HCT116 (cell line): ENCODE results near the gene EXOSC7. TPM values are rescaled to one million over a fixed set of nuclear protein-coding genes. Genes with fewer than 3 reads are reported as not detected.

Source experiments
- ATAC-seq: fragments of 200-7000 bp; cut with Tn5 transposase; 2 replicates; pipeline ENCODE4 v1.9.1; 2020; ENCODE audit warnings: mild to moderate bottlenecking, moderate library complexity
- BruUV-seq: library from RNA; stranded (reverse); fragments of 400-500 nt; replicated peaks from 2 replicates; lab custom pipeline; 2021; lab: Mats Ljungman, UMichigan
- CTCF ChIA-PET: fragments of 300-600 bp; sonication (Branson Sonifier 250); formaldehyde crosslinking; loops from one replicate; lab custom pipeline; 2021; ENCODE audit warnings: antibody characterized with exemption; lab: Charles Lee
- POLR2A ChIA-PET: fragments of 300-600, 350-600 bp; sonication (Branson Sonifier 250); formaldehyde crosslinking; loops from one replicate; lab custom pipeline; 2021; ENCODE audit warnings: antibody characterized with exemption; lab: Charles Lee
- RAD21 ChIA-PET, 2 experiments: fragments of 300-600 bp; sonication (Branson Sonifier 250); formaldehyde crosslinking; loops; one replicate each; lab custom pipeline; 2023; ENCODE audit warnings: low total read pairs in 2 of 2; ENCODE audit not compliant: uncharacterized antibody in 2 of 2, unreplicated experiment in 2 of 2, low non-redundant PET in 1 of 2; lab: Charles Lee
- DNase-seq: peaks from one replicate; pipeline ENCODE4 v3.0.0-alpha.2; 2010; ENCODE audit warnings: low read depth, low spot score
- H2AFZ ChIP-seq: fragments of 200-600 bp; shearing (Covaris generic), sonication (generic); 2 replicates; pipeline ENCODE4 v1.6.1; 2017; ENCODE audit warnings: low read depth, mixed run types, mixed read lengths, antibody characterized with exemption, low read length; ENCODE audit not compliant: poor library complexity, severe bottlenecking
- H3K27ac ChIP-seq: 2 replicates; pipeline ENCODE4 v1.5.1; 2012; ENCODE audit warnings: low read depth, low read length
- H3K27me3 ChIP-seq: fragments of 200-600 bp; sonication (generic); 2 replicates; pipeline ENCODE4 v1.6.1; 2016; ENCODE audit warnings: mixed run types, low read length, mixed read lengths; ENCODE audit not compliant: insufficient read depth
- H3K36me3 ChIP-seq, 2 experiments: fragments of 200-500 bp in 1 of 2; fragments of 200-600 bp in 1 of 2; sonication (Bioruptor generic) in 1 of 2; sonication (generic) in 1 of 2; 2 replicates each; pipeline versions ENCODE4 v1.5.1 to v1.6.1; 2014 to 2016; ENCODE audit warnings: low read length in 2 of 2, inconsistent platforms in 1 of 2, mixed read lengths in 1 of 2, mixed run types in 1 of 2; ENCODE audit not compliant: insufficient read depth in 2 of 2, control insufficient read depth in 1 of 2
- H3K4me1 ChIP-seq, 2 experiments: fragments of 200-600 bp in 1 of 2; sonication (generic) in 1 of 2; 2 replicates each; pipeline versions ENCODE4 v1.5.1 to v1.6.1; 2012 to 2017; ENCODE audit warnings: low read length in 2 of 2, inconsistent platforms in 1 of 2, mild to moderate bottlenecking in 1 of 2, mixed read lengths in 1 of 2, mixed run types in 1 of 2, moderate library complexity in 1 of 2; ENCODE audit not compliant: insufficient read depth in 2 of 2, control insufficient read depth in 1 of 2
- H3K4me2 ChIP-seq: fragments of 200-600 bp; sonication (generic); 2 replicates; pipeline ENCODE4 v1.6.1; 2017; ENCODE audit warnings: mixed run types, low read length, mixed read lengths
- H3K4me3 ChIP-seq, 2 experiments: fragments of 200-600 bp in 1 of 2; sonication (generic) in 1 of 2; replicated peaks in 1 of 2; 2 replicates each; pipeline ENCODE4 v1.5.1; 2011 to 2016; ENCODE audit warnings: low read length in 2 of 2, control low read depth in 1 of 2, low read depth in 1 of 2, mild to moderate bottlenecking in 1 of 2, mixed read lengths in 1 of 2, mixed run types in 1 of 2
- H3K79me2 ChIP-seq: fragments of 200-600 bp; sonication (generic); 2 replicates; pipeline ENCODE4 v1.6.1; 2017; ENCODE audit warnings: mild to moderate bottlenecking, mixed run types, low read length, moderate library complexity, mixed read lengths; ENCODE audit not compliant: insufficient read depth
- H3K9ac ChIP-seq: fragments of 200-600 bp; sonication (generic); 2 replicates; pipeline ENCODE4 v1.6.1; 2016; ENCODE audit warnings: low read length, mixed read lengths
- H3K9me2 ChIP-seq: fragments of 200-600 bp; sonication (generic), shearing (Covaris generic); 2 replicates; pipeline ENCODE4 v1.6.1; 2017; ENCODE audit warnings: mixed run types, mild to moderate bottlenecking, moderate library complexity; ENCODE audit not compliant: insufficient read depth
- H3K9me3 ChIP-seq, 2 experiments: fragments of 200-500 bp in 1 of 2; fragments of 200-600 bp in 1 of 2; sonication (Bioruptor generic) in 1 of 2; sonication (generic) in 1 of 2; 2 replicates each; pipeline ENCODE4 v1.6.1; 2014 to 2017; ENCODE audit warnings: low read length in 2 of 2, mixed read lengths in 2 of 2, inconsistent platforms in 1 of 2, low read depth in 1 of 2, mild to moderate bottlenecking in 1 of 2, mixed run types in 1 of 2, moderate library complexity in 1 of 2; ENCODE audit not compliant: control insufficient read depth in 1 of 2, insufficient read depth in 1 of 2
- H4K20me1 ChIP-seq: fragments of 200-600 bp; sonication (generic), shearing (Covaris generic); 2 replicates; pipeline ENCODE4 v1.6.1; 2017; ENCODE audit warnings: mixed run types, mild to moderate bottlenecking, moderate library complexity; ENCODE audit not compliant: insufficient read depth
- ATF3 ChIP-seq: IDR thresholded peaks from 2 replicates; pipeline ENCODE4 v1.6.1; 2012
- CBX3 ChIP-seq: IDR thresholded peaks from 2 replicates; pipeline ENCODE4 v1.6.1; 2012; ENCODE audit warnings: low read depth
- CEBPB ChIP-seq: IDR thresholded peaks from 2 replicates; pipeline ENCODE4 v1.6.1; 2012; ENCODE audit warnings: low read depth
- CTCF ChIP-seq, 3 experiments: fragments of 200-600 bp in 1 of 3; sonication (generic) in 1 of 3; IDR thresholded peaks in 2 of 3; conservative IDR thresholded peaks in 1 of 3; 2 replicates each; pipeline ENCODE4 v1.5.1; 2012 to 2017; ENCODE audit warnings: low read depth in 2 of 3, low read length in 2 of 3, antibody characterized with exemption in 1 of 3, borderline replicate concordance in 1 of 3, control low read depth in 1 of 3, mild to moderate bottlenecking in 1 of 3, mixed read lengths in 1 of 3, mixed run types in 1 of 3, moderate library complexity in 1 of 3; ENCODE audit not compliant: insufficient read depth in 1 of 3
- EGR1 ChIP-seq: IDR thresholded peaks from 2 replicates; pipeline ENCODE4 v1.6.1; 2012; ENCODE audit warnings: low read depth
- FOSL1 ChIP-seq: IDR thresholded peaks from 2 replicates; pipeline ENCODE4 v1.6.1; 2012; ENCODE audit warnings: low read depth
- MAX ChIP-seq: IDR thresholded peaks from 2 replicates; pipeline ENCODE4 v1.6.1; 2012
- POLR2A ChIP-seq: IDR thresholded peaks from 2 replicates; pipeline ENCODE4 v1.7.0; 2011; ENCODE audit warnings: borderline replicate concordance; ENCODE audit not compliant: insufficient read depth, insufficient read length; ENCODE audit errors: extremely low read depth
- SIN3A ChIP-seq: IDR thresholded peaks from 2 replicates; pipeline ENCODE4 v1.6.1; 2012; ENCODE audit warnings: low read depth
- SP1 ChIP-seq: IDR thresholded peaks from 2 replicates; pipeline ENCODE4 v1.6.1; 2012; ENCODE audit warnings: low read depth
- YY1 ChIP-seq: IDR thresholded peaks from 2 replicates; pipeline ENCODE4 v1.6.1; 2011; ENCODE audit warnings: low read length, low read depth, moderate library complexity, mild to moderate bottlenecking; ENCODE audit not compliant: insufficient replicate concordance; ENCODE audit errors: extremely low read depth
- ZFX ChIP-seq: fragments of 450-650 bp; IDR thresholded peaks from 2 replicates; pipeline ENCODE4 v1.6.1; 2017
- ZNF274 ChIP-seq: fragments of 200-500 bp; sonication (Bioruptor generic); IDR thresholded peaks from 2 replicates; pipeline ENCODE4 v1.6.1; 2014; ENCODE audit warnings: mild to moderate bottlenecking, low read depth, low read length, inconsistent platforms
- intact Hi-C: fragments of 100-400 bp; cut with micrococcal nuclease; formaldehyde crosslinking; loops from 2 replicates; pipeline ENCODE4 v1.10.0; 2022
- total RNA-seq: library from RNA; stranded (reverse); gene quantifications from one replicate; pipeline ENCODE4 v1.2.1, GENCODE V29; 2021; ENCODE audit not compliant: unreplicated experiment

EXOSC7 gene
- total RNA-seq, 1 experiment from 2014 or later, result 72.6 TPM

- TF ChIP-seq CTCF (IDR thresholded peaks at IDR 0.05 in 2 of 3, conservative IDR thresholded peaks at IDR 0.05 in 1 of 3; ENCODE audit: borderline replicate concordance in 1 of 3, insufficient read depth in 1 of 3, low read depth in 2 of 3, low read length in 2 of 3), result peak; percentile 91 to 99 (median 92)
- TF ChIP-seq FOSL1, result no peak
These were observed 61.8 kb downstream of the EXOSC7 start (continued) for GRCh38 chr3:45037720-45038455.

GRCh38 chr3:45041666-45042065 lies 65.6 kb downstream of the EXOSC7 start:
- Histone ChIP-seq H3K27ac (no peak overlapping the region), H3K36me3 (no peaks in the 10 kb centered on the region), H3K79me2 (no peaks in the 10 kb centered on the region), H4K20me1 (no peaks in the 10 kb centered on the region), H3K4me2 (no peak overlapping the region), H3K4me3 (no peak overlapping the region), H2AFZ (peak overlapping the region; percentile 23), H3K27me3 (no peaks in the 10 kb centered on the region), H3K9me3 (no peaks in the 10 kb centered on the region), H3K4me1 (peaks cover 8 to 31% of the 10 kb centered on the region in 2 experiments; a peak in 3 of 4 replicates), H3K9ac (no peak overlapping the region), H3K9me2 (no peaks in the 10 kb centered on the region)
- POLR2A ChIA-PET, result interaction anchor here (0.6 kb wide), 1 partner anchor 14 kb away, joined by 3 read pairs; no protein-coding TSS in a partner anchor
- TF ChIP-seq CBX3, result no peak
- no peak for TF ChIP-seq ATF3
- TF ChIP-seq SP1, result no peak
- no peak for TF ChIP-seq FOSL1
- no peak for TF ChIP-seq ZFX
- no peak for TF ChIP-seq YY1
- TF ChIP-seq SIN3A, result no peak
- no peak for TF ChIP-seq ZNF274
- no peak for TF ChIP-seq POLR2A
- TF ChIP-seq CEBPB, result no peak
- TF ChIP-seq CTCF (IDR thresholded peaks at IDR 0.05 in 2 of 3, conservative IDR thresholded peaks at IDR 0.05 in 1 of 3; ENCODE audit: borderline replicate concordance in 1 of 3, insufficient read depth in 1 of 3, low read depth in 2 of 3, low read length in 2 of 3), result no peak
- TF ChIP-seq MAX, result no peak
- no peak for TF ChIP-seq EGR1
- RAD21 ChIA-PET, result interaction anchor here (0.9 to 1.7 kb wide), 5 partner anchors 14 to 458 kb away, joined by 3 to 7 read pairs (median 3); no protein-coding TSS in a partner anchor
- intact Hi-C loops, result loop anchor here (5.0 kb wide), 1 partner anchor 81 kb away; no protein-coding TSS in a partner anchor
- ATAC-seq (no peak), DNase-seq (no peak)
- no TSS peak for BruUV-seq
- CTCF ChIA-PET, result interaction anchor here (0.7 to 4.6 kb wide), 13 partner anchors 13 to 652 kb away, joined by 3 to 94 read pairs (median 7); no protein-coding TSS in a partner anchor
